ENCODE results near the gene ZSCAN21.
A peak's percentile ranks its signal among the peaks of the same experiment; 100 is the strongest.
"Not testable (repeated sequence)": the region's sequence is repeated elsewhere in the genome, so short reads cannot be mapped to it uniquely, and the experiment has no call there.

ZSCAN21 gene

GRCh38 chr7:100049441-100050291 is at the start of gene ZSCAN21:
Gene ZSCAN21, plus strand, starts transcription at chr7:100049774. Its CDS starts 7,233 bp downstream, at chr7:100057007.
- DNase-seq (ENCODE audit: low spot score in 2 of 2), result peak; percentile 74 to 90
- peak within 1 kb of the TSS; percentile 89 for H3K4me3 ChIP-seq

GRCh38 chr7:100000239-100000638 is 49.3 kb upstream of the ZSCAN21 start:
- no peaks in the 10 kb centered on the region for H3K36me3 ChIP-seq (replicated peaks)

More at GRCh38 chr7:100049441-100050291, at the start of gene ZSCAN21:
- no peaks in the 10 kb centered on the region for H3K36me3 ChIP-seq (replicated peaks)
- H3K4me1 ChIP-seq, result peaks cover 9% of the 10 kb centered on the region
- H3K27me3 ChIP-seq (ENCODE audit: low read depth), result no peaks in the 10 kb centered on the region
- no peaks in the 10 kb centered on the region for H3K9me3 ChIP-seq
- in situ Hi-C loops (cut with MboI; ENCODE audit: low sequenced_read_pairs), result no loop called here

GRCh38 chr7:100003711-100004661 is 45.6 kb upstream of the ZSCAN21 start:
- Histone ChIP-seq H3K9me3 (no peaks in the 10 kb centered on the region), H3K27me3 (ENCODE audit: low read depth) (peaks cover under 1% of the 10 kb centered on the region; the same call in 1 of the 2 replicates), H3K36me3 (replicated peaks) (no peaks in the 10 kb centered on the region), H3K4me1 (no peaks in the 10 kb centered on the region), H3K4me3 (no peak overlapping the region)
- in situ Hi-C loops (cut with MboI; ENCODE audit: low sequenced_read_pairs), result no loop called here
- no peak for DNase-seq (ENCODE audit: low spot score in 2 of 2)

More at GRCh38 chr7:100000239-100000638, 49.3 kb upstream of the ZSCAN21 start:
- Histone ChIP-seq H3K4me1 (no peaks in the 10 kb centered on the region), H3K9me3 (no peaks in the 10 kb centered on the region), H3K4me3 (no peak overlapping the region), H3K27me3 (ENCODE audit: low read depth) (peaks cover 3% of the 10 kb centered on the region; the same call in 1 of the 2 replicates)
- in situ Hi-C loops (cut with MboI; ENCODE audit: low sequenced_read_pairs), result no loop called here
- no peak for DNase-seq (ENCODE audit: low spot score in 2 of 2)

DNA sequence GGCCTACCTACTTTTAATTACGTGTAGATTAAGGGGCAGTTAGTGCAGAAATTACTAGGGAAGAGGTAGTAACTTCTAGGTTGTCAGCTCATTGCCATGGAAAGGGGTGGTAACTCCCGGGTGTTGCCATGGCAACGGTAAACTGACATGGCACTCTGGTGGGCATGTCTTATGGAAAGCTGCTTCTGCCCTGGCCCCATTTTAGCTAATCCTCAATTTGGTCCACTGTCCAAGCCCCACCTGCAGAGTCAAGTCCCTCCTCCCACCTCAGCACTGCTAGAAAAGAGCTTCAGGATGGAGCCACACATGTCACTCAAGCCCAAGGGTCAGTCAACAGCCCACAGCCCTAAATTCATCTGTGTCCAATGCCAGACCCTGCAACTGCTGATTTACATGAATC is 41.7 kb upstream of the ZSCAN21 start:
- in situ Hi-C loops (cut with MboI; ENCODE audit: low sequenced_read_pairs), result no loop called here
- no peak for DNase-seq (ENCODE audit: low spot score in 2 of 2)
- H3K4me1 ChIP-seq, result no peaks in the 10 kb centered on the region

DNA sequence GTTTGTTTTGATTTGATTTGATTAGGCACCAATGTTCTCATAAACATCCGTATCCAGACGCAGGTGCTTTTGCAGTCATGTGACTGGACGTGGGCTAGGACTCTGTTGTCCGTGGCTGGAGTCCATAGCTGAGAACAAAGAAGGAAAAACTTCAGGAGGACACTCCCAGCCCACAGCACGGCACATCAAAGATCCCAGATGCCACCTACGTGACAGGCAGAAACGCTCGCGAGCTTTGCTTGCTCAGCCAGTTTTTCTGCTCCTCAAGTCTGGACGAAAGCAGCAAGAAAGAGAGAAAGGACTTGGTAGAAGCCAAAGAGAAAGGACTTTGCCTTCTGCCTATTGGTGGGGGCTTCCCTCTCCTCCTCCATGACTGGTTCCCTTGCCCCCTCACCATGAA is 41.0 kb upstream of the ZSCAN21 start:
- no peaks in the 10 kb centered on the region for H3K4me1 ChIP-seq
- no peaks in the 10 kb centered on the region for H3K9me3 ChIP-seq
- in situ Hi-C loops (cut with MboI; ENCODE audit: low sequenced_read_pairs), result no loop called here
- no peaks in the 10 kb centered on the region for H3K36me3 ChIP-seq (replicated peaks)
- DNase-seq (ENCODE audit: low spot score in 2 of 2), result no peak
- no peak overlapping the region for H3K4me3 ChIP-seq
- H3K27me3 ChIP-seq (ENCODE audit: low read depth), result peaks cover 5% of the 10 kb centered on the region

More for the DNA sequence above, 41.7 kb upstream of the ZSCAN21 start:
- Histone ChIP-seq H3K4me3 (no peak overlapping the region), H3K36me3 (replicated peaks) (no peaks in the 10 kb centered on the region), H3K9me3 (no peaks in the 10 kb centered on the region), H3K27me3 (ENCODE audit: low read depth) (peaks cover 5% of the 10 kb centered on the region)

DNA sequence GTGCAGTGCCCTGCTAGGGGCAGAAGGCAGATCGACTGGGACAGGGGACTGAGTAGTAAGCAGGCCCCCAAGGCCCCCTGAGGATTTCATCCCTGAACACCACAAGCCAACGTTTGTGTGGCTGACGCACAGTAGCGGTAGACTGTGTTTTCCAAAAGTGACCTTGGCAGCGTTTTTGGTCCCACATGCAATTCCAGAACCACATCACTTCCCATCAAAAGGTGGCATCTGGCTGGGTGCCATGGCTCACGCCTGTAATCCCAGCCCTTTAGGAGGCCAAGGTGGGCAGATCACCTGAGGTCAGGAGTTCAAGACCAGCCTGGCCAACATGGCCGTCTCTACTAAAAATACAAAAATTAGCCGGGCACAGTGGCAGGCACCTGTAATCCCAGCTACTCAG is 39.6 kb upstream of the ZSCAN21 start:
- H3K9me3 ChIP-seq; H3K36me3 ChIP-seq (replicated peaks); in situ Hi-C loops (cut with MboI; ENCODE audit: low sequenced_read_pairs); DNase-seq (ENCODE audit: low spot score in 2 of 2); H3K4me1 ChIP-seq; H3K27me3 ChIP-seq (ENCODE audit: low read depth); H3K4me3 ChIP-seq: not testable (repeated sequence)

DNA sequence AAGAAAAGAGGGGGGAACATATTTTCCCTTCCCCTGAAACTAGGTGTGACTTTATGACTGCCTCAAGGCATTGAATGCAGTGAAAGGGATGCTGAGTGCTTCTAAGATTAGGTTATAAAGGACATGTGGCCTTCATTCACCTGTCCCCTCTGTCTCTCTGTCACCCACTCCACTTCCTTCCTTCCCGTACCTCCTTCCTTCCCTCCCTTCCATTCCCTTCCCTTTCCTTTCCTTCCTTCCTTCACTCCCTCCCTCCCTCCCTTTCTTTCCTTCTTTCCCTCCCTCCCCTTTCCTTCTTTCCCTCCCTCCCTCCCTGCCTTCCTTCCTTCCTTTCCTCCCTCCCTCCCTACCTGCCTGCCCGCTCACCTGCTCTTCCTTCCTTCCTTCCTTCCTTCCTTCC is 38.7 kb upstream of the ZSCAN21 start:
- in situ Hi-C loops (cut with MboI; ENCODE audit: low sequenced_read_pairs), result no loop called here
- DNase-seq (ENCODE audit: low spot score in 2 of 2), result no peak
- no peaks in the 10 kb centered on the region for H3K4me1 ChIP-seq
- no peaks in the 10 kb centered on the region for H3K36me3 ChIP-seq (replicated peaks)
- no peak overlapping the region for H3K4me3 ChIP-seq
- H3K27me3 ChIP-seq (ENCODE audit: low read depth), result peaks cover 5% of the 10 kb centered on the region
- no peaks in the 10 kb centered on the region for H3K9me3 ChIP-seq

DNA sequence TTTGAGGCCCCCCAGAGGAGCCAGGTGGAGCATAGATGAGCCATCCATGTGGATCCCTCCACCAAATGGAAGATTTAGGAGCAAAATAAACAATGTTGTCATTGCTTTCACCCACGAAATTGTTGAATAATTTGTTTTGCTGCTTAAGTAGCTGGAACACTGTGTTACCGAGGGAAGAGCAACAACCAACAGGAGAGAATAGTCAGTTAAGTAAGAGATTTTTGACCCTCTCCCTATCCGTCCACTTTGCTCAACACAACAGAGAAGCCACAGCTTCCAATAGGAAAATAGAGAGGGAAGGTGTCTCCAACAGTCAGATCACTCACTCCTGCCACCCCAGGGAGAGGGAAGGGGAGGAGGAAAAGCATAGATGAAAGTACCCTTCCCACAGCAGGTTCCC is 38.1 kb upstream of the ZSCAN21 start:
- in situ Hi-C loops (cut with MboI; ENCODE audit: low sequenced_read_pairs), result no loop called here
- no peaks in the 10 kb centered on the region for H3K36me3 ChIP-seq (replicated peaks)
- peaks cover under 1% of the 10 kb centered on the region; the same call in 1 of the 2 replicates for H3K4me1 ChIP-seq
- no peak overlapping the region for H3K4me3 ChIP-seq
- DNase-seq (ENCODE audit: low spot score in 2 of 2), result no peak
- H3K27me3 ChIP-seq (ENCODE audit: low read depth), result peaks cover 5% of the 10 kb centered on the region
- H3K9me3 ChIP-seq, result no peaks in the 10 kb centered on the region

- H3K27me3 ChIP-seq (ENCODE audit: low read depth); DNase-seq (ENCODE audit: low spot score in 2 of 2); H3K4me3 ChIP-seq; H3K4me1 ChIP-seq; in situ Hi-C loops (cut with MboI; ENCODE audit: low sequenced_read_pairs); H3K36me3 ChIP-seq (replicated peaks); H3K9me3 ChIP-seq: not testable (repeated sequence)
Measured at GRCh38 chr7:100012385-100013327, 36.9 kb upstream of the ZSCAN21 start.

- peaks cover 5% of the 10 kb centered on the region for H3K4me1 ChIP-seq
- H3K9me3 ChIP-seq, result no peaks in the 10 kb centered on the region
- H3K36me3 ChIP-seq (replicated peaks), result no peaks in the 10 kb centered on the region
- peaks cover 5% of the 10 kb centered on the region for H3K27me3 ChIP-seq (ENCODE audit: low read depth)
- no peak overlapping the region for H3K4me3 ChIP-seq
- DNase-seq (ENCODE audit: low spot score in 2 of 2), result no peak
- in situ Hi-C loops (cut with MboI; ENCODE audit: low sequenced_read_pairs), result no loop called here
Measured at GRCh38 chr7:100013328-100013676, 36.3 kb upstream of the ZSCAN21 start.

- Histone ChIP-seq H3K36me3 (replicated peaks) (peaks cover 3% of the 10 kb centered on the region; the same call in 1 of the 2 replicates), H3K4me3 (peak within 1 kb of the TSS; percentile 79), H3K9me3 (no peaks in the 10 kb centered on the region), H3K4me1 (peaks cover 5% of the 10 kb centered on the region), H3K27me3 (ENCODE audit: low read depth) (peaks cover 5% of the 10 kb centered on the region)
- in situ Hi-C loops (cut with MboI; ENCODE audit: low sequenced_read_pairs), result no loop called here
- DNase-seq (ENCODE audit: low spot score in 2 of 2), result peak; percentile 78 to 89
Measured at GRCh38 chr7:100015232-100016214, 34.1 kb upstream of the ZSCAN21 start, which contains the start of gene ZKSCAN1. Gene ZKSCAN1, plus strand, starts transcription at chr7:100015596. Its CDS starts 7,911 bp downstream, at chr7:100023507.

All from HAP-1 (cell line).